ENCODE measurements around the gene MET.

MET gene

DNA sequence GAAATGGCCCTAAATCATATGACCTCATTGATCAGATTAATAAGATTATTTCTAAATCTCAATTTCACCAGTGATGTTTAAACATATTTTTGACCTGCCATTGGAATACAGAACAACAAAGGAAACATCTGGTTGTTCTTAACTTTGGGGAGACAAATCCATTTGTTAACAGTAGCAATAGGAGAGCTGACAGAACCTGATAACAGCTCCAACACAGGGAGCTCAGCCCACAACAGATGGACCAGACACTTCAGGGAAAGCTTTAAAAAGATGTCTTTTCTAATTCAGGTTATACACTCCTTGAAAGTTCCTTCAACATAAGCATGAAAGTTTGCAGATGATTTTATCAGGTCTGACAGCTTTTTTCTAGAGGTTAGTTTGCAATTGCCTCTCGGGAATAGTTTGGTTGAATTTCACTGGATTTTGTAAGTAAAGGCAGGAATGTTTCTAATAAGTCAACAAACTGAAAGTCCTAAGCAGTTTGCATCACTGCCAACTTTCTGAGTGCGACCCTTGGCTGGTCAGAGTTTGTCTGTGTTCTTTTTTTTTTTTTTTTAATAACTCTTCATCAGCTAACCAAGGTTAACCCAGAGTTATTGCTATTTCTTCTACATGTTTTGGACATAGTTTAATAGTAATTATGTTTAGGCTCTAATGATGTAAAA lies 6.5 kb upstream of the MET start:
- DNase-seq (ENCODE audit: low read depth): no peak

DNA sequence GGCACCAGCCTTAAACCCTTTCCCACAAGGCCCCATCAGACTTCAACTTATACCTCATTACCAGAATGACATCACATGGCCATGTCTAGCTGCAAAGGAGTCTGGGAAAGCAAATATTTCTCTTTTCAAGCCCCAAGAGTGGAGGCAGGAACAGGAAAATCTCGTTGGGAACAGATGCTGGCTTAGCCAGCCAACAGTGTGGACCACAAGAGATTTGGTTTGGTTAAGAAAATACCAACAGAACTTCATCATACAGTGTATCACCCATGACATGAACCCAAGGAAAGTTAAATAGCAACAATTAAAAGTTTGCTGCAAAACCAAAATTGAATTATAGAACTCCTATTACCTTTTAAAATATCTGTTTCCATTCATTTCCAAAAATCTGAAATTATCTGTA lies 2.2 kb upstream of the MET start:
- DNase-seq (ENCODE audit: low read depth): no peak

GRCh38 chr7:116670409-116671015 lies 1.5 kb upstream of the MET start:
- DNase-seq (ENCODE audit: low read depth): no peak

DNA sequence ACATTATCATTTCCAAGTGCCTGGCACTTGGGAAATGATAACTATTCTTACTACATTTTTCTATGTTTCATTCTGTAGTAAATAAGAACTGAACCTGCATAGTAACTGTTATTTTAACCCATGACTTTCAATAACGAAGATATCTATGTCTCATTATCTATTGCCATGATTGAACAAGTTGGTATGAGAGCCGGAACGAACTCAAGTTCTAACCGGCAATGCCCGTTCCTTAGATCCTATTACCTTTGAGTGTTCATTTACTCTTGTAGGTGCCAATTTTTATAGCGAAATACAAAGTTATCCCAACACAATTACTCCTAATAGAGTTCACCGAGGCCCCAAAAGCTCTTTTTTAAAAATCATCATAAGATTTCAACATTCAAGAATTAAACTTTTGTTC lies 885 bp upstream of the MET start:
- DNase-seq (ENCODE audit: low read depth): no peak

- no peak for DNase-seq (ENCODE audit: low read depth)
These were observed 830 bp downstream of the MET start for GRCh38 chr7:116672596-116673456.

- no peak for DNase-seq (ENCODE audit: low read depth)
These were observed 1.5 kb downstream of the MET start for GRCh38 chr7:116673457-116673865.

DNA sequence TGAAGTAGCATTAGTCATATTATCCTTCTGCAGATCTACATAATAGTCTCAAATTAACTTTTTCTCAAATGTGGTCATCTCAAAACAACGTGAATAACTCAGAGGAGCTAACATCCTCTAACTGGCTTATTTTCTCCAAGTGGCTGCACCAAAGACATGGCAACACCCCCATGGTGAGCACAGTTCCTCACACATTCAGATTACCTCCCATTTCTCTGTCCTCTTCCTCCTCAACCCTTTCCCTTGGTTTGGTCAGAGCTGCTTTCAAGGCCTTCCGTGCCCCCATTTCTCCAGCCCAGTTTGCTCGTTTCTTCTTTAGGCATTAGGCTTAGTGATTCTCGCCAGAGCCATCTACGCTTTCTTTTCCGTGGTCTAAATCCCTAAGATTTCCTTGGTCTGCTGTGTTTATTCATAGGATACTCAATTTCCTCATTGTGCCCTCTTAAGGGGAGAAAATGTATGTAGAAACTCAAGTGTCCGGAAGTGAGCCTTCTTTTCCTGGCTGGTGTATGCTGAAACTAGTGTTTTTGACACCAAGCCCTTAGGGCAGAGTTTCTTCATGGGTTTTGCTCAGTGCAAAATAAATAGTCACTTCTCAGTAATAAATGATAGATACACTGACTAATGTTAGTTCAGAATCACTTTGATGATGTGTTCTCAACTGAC lies 2.6 kb downstream of the MET start:
- no peak for DNase-seq (ENCODE audit: low read depth)

- no peak for DNase-seq (ENCODE audit: low read depth)
These were observed 3.9 kb downstream of the MET start for GRCh38 chr7:116675812-116676355.

GRCh38 chr7:116678780-116679179 lies 6.8 kb downstream of the MET start:
- DNase-seq (ENCODE audit: low read depth): no peak

GRCh38 chr7:116679500-116679899 lies 7.5 kb downstream of the MET start:
- DNase-seq (ENCODE audit: low read depth): no peak

GRCh38 chr7:116683786-116684185 lies 11.8 kb downstream of the MET start:
- DNase-seq (ENCODE audit: low read depth): no peak

GRCh38 chr7:116686033-116686432 lies 14.0 kb downstream of the MET start:
- no peak for DNase-seq (ENCODE audit: low read depth)

GRCh38 chr7:116686812-116687419 lies 14.9 kb downstream of the MET start:
- DNase-seq (ENCODE audit: low read depth): no peak

- no peak for DNase-seq (ENCODE audit: low read depth)
These were observed 15.8 kb downstream of the MET start for GRCh38 chr7:116687801-116688201.

- DNase-seq (ENCODE audit: low read depth): no peak
These were observed 17.8 kb downstream of the MET start for GRCh38 chr7:116689790-116690259.

DNA sequence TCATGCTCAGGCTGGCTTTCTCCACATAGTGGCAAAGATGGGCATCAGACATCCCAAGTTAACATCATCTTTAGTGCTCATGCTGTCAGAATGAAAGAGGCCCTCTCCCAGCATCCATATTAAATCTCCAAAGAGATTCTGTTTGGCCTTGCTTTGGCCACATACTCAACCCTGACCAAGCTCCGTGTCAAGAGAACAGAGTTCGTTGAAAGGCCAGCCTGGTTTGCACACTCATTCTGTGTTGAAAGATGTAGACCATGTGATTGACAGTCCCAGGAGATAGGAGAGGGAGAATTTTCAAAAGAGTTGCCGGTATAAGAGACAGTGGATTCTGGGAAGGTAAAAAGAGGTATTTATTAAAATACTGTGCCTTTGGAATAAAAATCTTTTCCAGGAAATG lies 19.7 kb downstream of the MET start:
- no peak for DNase-seq (ENCODE audit: low read depth)

- no peak for DNase-seq (ENCODE audit: low read depth)
These were observed 20.7 kb downstream of the MET start for GRCh38 chr7:116692401-116693308.

DNA sequence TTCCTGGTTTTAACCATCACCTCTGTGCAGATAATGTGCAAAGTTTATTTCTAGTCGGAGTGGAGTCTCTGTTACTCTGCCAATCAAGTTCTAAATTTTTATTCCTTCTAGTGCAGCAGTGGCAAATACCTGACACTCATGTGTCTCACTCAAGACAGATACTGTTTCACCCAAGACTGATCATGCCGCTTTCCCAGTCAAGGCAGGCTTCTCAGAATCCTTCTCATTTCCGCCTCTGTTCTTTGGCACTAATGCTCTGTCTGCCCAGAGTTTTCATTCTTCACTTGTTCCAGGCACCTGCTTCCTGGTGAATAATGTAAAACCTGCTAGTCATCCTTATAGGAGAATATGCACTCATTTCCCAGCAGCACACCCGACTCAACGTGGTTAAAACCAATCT lies 24.7 kb downstream of the MET start:
- no peak for DNase-seq (ENCODE audit: low read depth)

GRCh38 chr7:116697152-116697551 lies 25.2 kb downstream of the MET start:
- no peak for DNase-seq (ENCODE audit: low read depth)

DNA sequence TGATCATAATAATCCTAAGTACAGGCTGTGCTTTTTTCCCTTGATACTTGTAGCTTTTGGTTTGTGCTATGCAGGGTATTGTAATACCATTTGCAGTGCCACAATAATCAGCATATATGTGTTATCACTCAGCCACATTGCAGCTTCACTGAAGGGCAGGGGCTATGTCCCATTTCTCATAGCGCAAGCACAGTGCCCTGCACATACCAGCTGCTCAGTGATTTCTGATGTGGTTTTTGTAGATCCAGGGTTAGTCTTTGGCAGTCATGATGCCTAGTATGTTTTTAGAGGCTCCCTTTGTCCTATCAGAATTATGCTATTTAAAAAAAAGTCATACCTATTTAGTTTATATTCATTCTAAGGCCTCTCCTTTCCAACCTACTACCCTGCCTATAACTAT lies 25.8 kb downstream of the MET start:
- no peak for DNase-seq (ENCODE audit: low read depth)

- DNase-seq (ENCODE audit: low read depth): no peak
These were observed 26.4 kb downstream of the MET start for GRCh38 chr7:116698396-116698795.
